Transverse colon (tissue), 4 donors: ENCODE results near the gene ZNF618. TPM values are rescaled to one million over a fixed set of nuclear protein-coding genes. Genes with fewer than 3 reads are reported as not detected.

Source experiments
- DNase-seq: peaks from one replicate; pipeline ENCODE4 v3.0.0-alpha.2; 2019
- H3K27ac ChIP-seq, 4 donors: fragments of 200-600 bp; sonication (generic); 2 replicates each; pipeline ENCODE4 v1.5.1; 2016 to 2018; ENCODE audit warnings: inconsistent platforms in 4 of 4
- H3K27me3 ChIP-seq: fragments of 200-600 bp; sonication (generic); 2 replicates; pipeline ENCODE4 v1.5.1; 2017; ENCODE audit warnings: inconsistent platforms
- H3K36me3 ChIP-seq, 4 donors: fragments of 200-600 bp; sonication (generic); 2 replicates each; pipeline ENCODE4 v1.5.1; 2017 to 2019; ENCODE audit warnings: inconsistent platforms in 4 of 4
- H3K4me1 ChIP-seq, 4 donors: fragments of 200-600 bp; sonication (generic); 2 replicates each; pipeline ENCODE4 v1.5.1; 2017 to 2020; ENCODE audit warnings: inconsistent platforms in 4 of 4
- H3K4me3 ChIP-seq, 4 donors: fragments of 200-600 bp; sonication (generic); 1 replicate in 1 of 4; 2 replicates in 3 of 4; pipeline versions ENCODE4 v1.5.1 to v1.6.1; 2017 to 2019; ENCODE audit warnings: inconsistent platforms in 4 of 4
- H3K9me3 ChIP-seq, 2 donors: fragments of 200-600 bp; sonication (generic); 2 replicates each; pipeline ENCODE4 v1.5.1; 2017 to 2019; ENCODE audit warnings: inconsistent platforms in 2 of 2
- EP300 ChIP-seq: sonication (generic); formaldehyde crosslinking; IDR thresholded peaks from one replicate; pipeline ENCODE4 v1.6.1; 2017; ENCODE audit warnings: antibody characterized with exemption, low read depth
- POLR2A ChIP-seq: fragments of 450-650 bp; IDR thresholded peaks from one replicate; pipeline ENCODE4 v1.6.1; 2016; ENCODE audit warnings: antibody characterized with exemption, mild to moderate bottlenecking, moderate library complexity
- POLR2AphosphoS5 ChIP-seq, 3 donors: sonication (generic); formaldehyde crosslinking; IDR thresholded peaks; one replicate each; pipeline ENCODE4 v1.6.1; 2016; ENCODE audit warnings: antibody characterized with exemption in 3 of 3
- WGBS, 2 donors: methylation state at CpG; one replicate each; pipeline ENCODE4 v1.1.5; 2018; ENCODE audit warnings: low coverage in 1 of 2; 5-methylcytosine and 5-hydroxymethylcytosine counted together
- in situ Hi-C, 4 donors: fragments of 200-750 bp; cut with MboI; loops; one replicate each; pipeline versions ENCODE4 v1.15.0 to v1.15.1; 2017; ENCODE audit warnings: low sequenced_read_pairs in 3 of 4, low pct_ligation_motif_present in 1 of 4, low pct_unique_long_range_greater_than_20kb in 1 of 4
- intact Hi-C: fragments of 100-400 bp; cut with DNase I; formaldehyde crosslinking; loops from one replicate; pipeline ENCODE4 v1.15.1; 2023; ENCODE audit warnings: low total_unique reads
- total RNA-seq, 4 donors: library from RNA; depleted of rRNA; stranded (reverse); fragments of >200 nt; gene quantifications; one replicate each; pipeline ENCODE4 v1.1.0, GENCODE V29; 2016
- TF ChIP-seq, protein P1 (sequence below), 5 experiments: fragments of 200-600 bp in 3 of 5; fragments of 450-650 bp in 2 of 5; sonication (generic) in 3 of 5; IDR thresholded peaks; 1 replicate in 2 of 5; 2 replicates in 3 of 5; pipeline ENCODE4 v1.5.1; 2016 to 2017; ENCODE audit warnings: antibody characterized with exemption in 5 of 5, inconsistent platforms in 3 of 5, mild to moderate bottlenecking in 2 of 5, moderate library complexity in 1 of 5

ZNF618 gene
- total RNA-seq, 4 donors from 2014 or later: 2.2 to 8.6 (median 4.0) TPM

DNA sequence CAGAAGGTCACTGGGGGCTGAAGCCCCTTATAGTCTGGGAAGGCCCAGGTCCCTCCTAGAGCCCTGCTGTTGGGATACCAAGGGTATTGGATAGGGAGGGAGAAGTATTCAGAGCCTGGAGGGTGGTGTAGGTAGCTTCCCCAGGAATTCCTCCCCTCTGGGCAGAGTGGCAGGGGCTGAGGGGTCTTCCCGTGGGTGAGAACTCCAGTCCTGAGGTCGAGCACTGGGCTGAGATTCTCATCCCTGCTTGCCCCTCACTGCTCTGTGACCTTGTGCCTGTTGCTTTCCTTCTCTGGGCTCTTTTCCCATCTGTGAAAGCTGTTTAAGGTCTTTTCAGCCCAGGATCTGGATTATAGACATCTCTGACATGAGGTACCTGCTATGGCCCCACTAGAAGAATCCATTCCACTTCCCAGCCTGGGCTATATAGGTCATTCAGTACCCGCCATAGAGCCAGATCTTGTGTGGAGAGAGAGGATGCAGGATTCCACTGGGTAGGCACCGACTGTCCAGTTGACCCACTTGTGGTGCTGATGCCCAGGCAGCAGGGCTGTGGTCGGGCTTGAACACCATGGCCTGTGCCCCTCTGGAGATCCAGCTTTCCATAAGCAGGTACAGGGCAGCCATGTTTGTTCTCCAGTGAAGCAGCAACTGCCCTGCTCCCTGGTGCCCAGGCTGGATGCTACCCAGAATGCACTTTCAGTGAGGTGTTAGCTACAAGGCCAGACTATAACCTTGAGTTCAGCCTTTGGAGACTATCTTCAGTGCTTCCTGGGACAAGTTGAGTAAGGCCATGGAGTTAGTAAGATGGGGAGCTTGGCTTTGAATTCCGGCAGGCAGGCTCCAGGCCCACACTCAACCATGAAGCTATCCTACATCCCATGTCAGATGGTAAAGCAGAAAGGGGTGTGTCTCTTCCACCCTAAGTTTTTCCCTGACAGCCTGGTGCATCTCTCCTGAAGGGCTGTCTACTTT, 141.9 kb downstream of the ZNF618 start:
- Histone ChIP-seq H3K9me3 (peaks cover 0 to 6% of the 10 kb centered on the region in 2 donors), H3K27me3 (no peaks in the 10 kb centered on the region), H3K36me3 (peaks cover 0 to 1% (median 0%) of the 10 kb centered on the region in 4 donors), H3K4me3 (no peak overlapping the region), H3K27ac (no peak overlapping the region), H3K4me1 (peaks cover 0 to 7% (median 0%) of the 10 kb centered on the region in 4 donors)
- DNase-seq: no peak
- 82 to 83% methylated on average over 1 to 6 of the region's 6 CpGs for WGBS, 2 donors
- intact Hi-C loops (no loop called here), in situ Hi-C loops (no loop called here)
- TF ChIP-seq, protein P1, sequence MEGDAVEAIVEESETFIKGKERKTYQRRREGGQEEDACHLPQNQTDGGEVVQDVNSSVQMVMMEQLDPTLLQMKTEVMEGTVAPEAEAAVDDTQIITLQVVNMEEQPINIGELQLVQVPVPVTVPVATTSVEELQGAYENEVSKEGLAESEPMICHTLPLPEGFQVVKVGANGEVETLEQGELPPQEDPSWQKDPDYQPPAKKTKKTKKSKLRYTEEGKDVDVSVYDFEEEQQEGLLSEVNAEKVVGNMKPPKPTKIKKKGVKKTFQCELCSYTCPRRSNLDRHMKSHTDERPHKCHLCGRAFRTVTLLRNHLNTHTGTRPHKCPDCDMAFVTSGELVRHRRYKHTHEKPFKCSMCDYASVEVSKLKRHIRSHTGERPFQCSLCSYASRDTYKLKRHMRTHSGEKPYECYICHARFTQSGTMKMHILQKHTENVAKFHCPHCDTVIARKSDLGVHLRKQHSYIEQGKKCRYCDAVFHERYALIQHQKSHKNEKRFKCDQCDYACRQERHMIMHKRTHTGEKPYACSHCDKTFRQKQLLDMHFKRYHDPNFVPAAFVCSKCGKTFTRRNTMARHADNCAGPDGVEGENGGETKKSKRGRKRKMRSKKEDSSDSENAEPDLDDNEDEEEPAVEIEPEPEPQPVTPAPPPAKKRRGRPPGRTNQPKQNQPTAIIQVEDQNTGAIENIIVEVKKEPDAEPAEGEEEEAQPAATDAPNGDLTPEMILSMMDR (IDR thresholded peaks at IDR 0.05): no peak
- TF ChIP-seq EP300 (no peak), POLR2AphosphoS5 (IDR thresholded peaks at IDR 0.05) (no peak), POLR2A (no peak)

DNA sequence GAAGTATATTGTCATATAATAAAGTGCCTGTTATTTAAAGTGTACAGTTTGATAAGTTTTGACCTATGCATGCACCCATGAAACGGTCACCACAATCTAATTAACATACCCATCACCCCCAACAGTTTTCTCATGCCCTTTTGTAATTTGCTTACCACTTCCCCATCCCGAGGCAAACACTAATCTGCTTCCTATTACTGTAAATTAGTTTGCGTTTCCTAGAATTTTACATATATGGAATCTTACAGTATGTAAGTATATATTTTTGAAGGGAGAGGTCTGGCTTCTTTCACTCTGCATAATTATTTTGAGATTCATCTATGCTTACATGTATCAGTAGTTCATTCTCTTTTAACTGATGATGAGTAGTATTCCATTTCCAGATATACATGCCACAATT, 145.5 kb downstream of the ZNF618 start:
- Histone ChIP-seq H3K4me3 (no peak overlapping the region), H3K27ac (no peak overlapping the region), H3K36me3 (peaks cover 0 to 14% (median 0%) of the 10 kb centered on the region in 4 donors), H3K4me1 (peaks cover 0 to 7% (median 0%) of the 10 kb centered on the region in 4 donors), H3K27me3 (no peaks in the 10 kb centered on the region), H3K9me3 (peaks cover 11 to 15% of the 10 kb centered on the region in 2 donors)
- TF ChIP-seq EP300: no peak
- TF ChIP-seq, protein P1 (IDR thresholded peaks at IDR 0.05): no peak
- no peak for TF ChIP-seq POLR2AphosphoS5 (IDR thresholded peaks at IDR 0.05)
- no peak for TF ChIP-seq POLR2A
- in situ Hi-C loops (no loop called here), intact Hi-C loops (no loop called here)
- whole genome bisulfite sequencing, 2 donors: 43 to 50% methylated on average over 3 of the region's 3 CpGs
- no peak for DNase-seq

DNA sequence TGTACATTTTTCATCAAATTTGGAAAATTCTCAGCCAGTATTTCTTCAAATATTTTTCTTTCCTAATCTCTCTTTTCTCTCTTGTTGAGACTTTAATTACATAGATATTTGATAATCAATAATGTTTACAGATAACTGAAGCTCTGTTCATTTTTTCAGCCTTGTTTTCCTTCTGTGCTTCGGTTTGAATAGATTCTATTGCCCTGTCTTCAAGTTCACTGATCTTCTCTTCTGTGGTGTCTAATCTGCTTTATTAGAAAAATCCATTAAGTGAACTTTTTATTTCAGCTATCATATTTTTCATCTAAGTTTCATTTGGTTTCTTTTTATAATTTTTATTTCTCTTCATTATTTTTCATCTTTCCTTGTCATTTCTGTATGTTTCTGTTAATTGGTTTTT, 147.9 kb downstream of the ZNF618 start:
- TF ChIP-seq POLR2AphosphoS5 (IDR thresholded peaks at IDR 0.05) (no peak), POLR2A (no peak), EP300 (no peak)
- TF ChIP-seq, protein P1 (IDR thresholded peaks at IDR 0.05): no peak
- 85 to 88% methylated on average over 1 of the region's 1 CpG for WGBS, 2 donors
- H3K4me1 ChIP-seq: peaks cover 0 to 7% (median 0%) of the 10 kb centered on the region in 4 donors
- intact Hi-C loops: no loop called here
- H3K9me3 ChIP-seq: peaks cover 11 to 15% of the 10 kb centered on the region in 2 donors
- in situ Hi-C loops: no loop called here
- H3K4me3 ChIP-seq: no peak overlapping the region
- no peak overlapping the region for H3K27ac ChIP-seq
- no peaks in the 10 kb centered on the region for H3K27me3 ChIP-seq
- peaks cover 0 to 19% (median 0%) of the 10 kb centered on the region in 4 donors for H3K36me3 ChIP-seq
- DNase-seq: no peak

DNA sequence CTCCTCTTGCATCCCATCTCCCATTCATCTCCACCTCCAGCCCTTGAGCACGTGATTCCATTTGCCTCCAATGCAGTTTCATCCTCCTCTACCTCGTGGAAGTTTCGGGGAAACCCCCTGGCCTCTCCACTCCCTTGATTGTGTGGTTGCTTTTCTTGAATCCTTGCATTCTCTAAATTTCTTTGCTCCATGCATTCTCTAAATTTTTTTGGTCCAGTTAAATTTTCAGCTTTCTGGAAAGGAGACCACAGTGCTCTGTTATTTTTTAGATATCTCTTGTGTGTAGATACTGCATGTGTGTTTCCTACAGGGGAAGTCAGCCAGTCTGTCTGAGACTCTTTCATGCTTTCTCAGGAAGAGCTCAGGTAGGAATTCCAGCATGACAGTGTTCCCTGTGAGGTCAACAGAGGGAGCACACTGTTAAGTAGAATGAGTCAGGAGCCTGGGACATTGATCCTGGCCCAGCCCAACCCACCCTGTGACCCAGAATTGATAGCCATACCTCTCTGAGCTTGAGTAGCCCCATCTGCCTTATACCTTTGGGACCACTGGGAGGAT, 149.2 kb downstream of the ZNF618 start:
- DNase-seq: no peak
- in situ Hi-C loops: loop anchor here in 2 of 4 donors (25.0 kb wide), 2 partner anchors 163 to 213 kb away; no protein-coding TSS in a partner anchor

More for the DNA sequence above, 149.2 kb downstream of the ZNF618 start:
- peaks cover 0 to 7% (median 0%) of the 10 kb centered on the region in 4 donors for H3K4me1 ChIP-seq
- no peak overlapping the region for H3K4me3 ChIP-seq
- H3K27me3 ChIP-seq: no peaks in the 10 kb centered on the region
- no peak overlapping the region for H3K27ac ChIP-seq
- WGBS, 2 donors: 80 to 81% methylated on average over 3 of the region's 3 CpGs
- peaks cover 0 to 21% (median 0%) of the 10 kb centered on the region in 4 donors for H3K36me3 ChIP-seq
- TF ChIP-seq, protein P1 (IDR thresholded peaks at IDR 0.05): no peak
- TF ChIP-seq POLR2AphosphoS5 (IDR thresholded peaks at IDR 0.05): no peak
- TF ChIP-seq POLR2A: no peak
- TF ChIP-seq EP300: no peak
- H3K9me3 ChIP-seq: peaks cover 11 to 15% of the 10 kb centered on the region in 2 donors
- intact Hi-C loops: no loop called here
